Fibroblast of the conjunctiva (primary cell): ENCODE data around the gene PYGO2.
A peak's percentile ranks its signal among the peaks of the same experiment; 100 is the strongest.
"Not testable (repeated sequence)": the region's sequence is repeated elsewhere in the genome, so short reads cannot be mapped to it uniquely, and the experiment has no call there.

Experiments used
- DNase-seq: peaks from one replicate; pipeline ENCODE4 v3.0.0-alpha.2; 2010; ENCODE audit warnings: low read depth

The PYGO2 gene

GRCh38 chr1:154978360-154978759 lies 16.8 kb upstream of the PYGO2 start:
- DNase-seq: no peak

GRCh38 chr1:154977762-154978161 lies 16.2 kb upstream of the PYGO2 start:
- not testable (repeated sequence) for DNase-seq

GRCh38 chr1:154975409-154976059 lies 14.0 kb upstream of the PYGO2 start:
- no peak for DNase-seq

- peak; percentile 95 for DNase-seq
Measured at GRCh38 chr1:154974808-154975408, 13.3 kb upstream of the PYGO2 start.

- DNase-seq: peak; percentile 100
Measured at GRCh38 chr1:154974102-154974807, 12.7 kb upstream of the PYGO2 start, which contains the start of gene CKS1B. Gene CKS1B (plus strand): TSS chr1:154974681. CDS start chr1:154974746, 65 bp downstream.

- peak; percentile 96 for DNase-seq
Measured at GRCh38 chr1:154973344-154974101, 11.9 kb upstream of the PYGO2 start.

- DNase-seq: peak; percentile 84
Measured at GRCh38 chr1:154972517-154973343, 11.1 kb upstream of the PYGO2 start.

GRCh38 chr1:154972213-154972516 lies 10.6 kb upstream of the PYGO2 start:
- DNase-seq: no peak

GRCh38 chr1:154971341-154971998 lies 9.9 kb upstream of the PYGO2 start:
- peak; percentile 31 for DNase-seq

GRCh38 chr1:154970631-154971340 lies 9.2 kb upstream of the PYGO2 start, which contains the start of gene SHC1:
Gene SHC1 (minus strand): TSS chr1:154970747. CDS start chr1:154970526, 221 bp downstream.
- DNase-seq: peak; percentile 91

- DNase-seq: no peak
Measured at GRCh38 chr1:154969860-154970452, 8.4 kb upstream of the PYGO2 start.

GRCh38 chr1:154969246-154969645 lies 7.7 kb upstream of the PYGO2 start:
- DNase-seq: no peak

- DNase-seq: no peak
Measured at GRCh38 chr1:154968731-154969130, 7.1 kb upstream of the PYGO2 start.

GRCh38 chr1:154967331-154967950 lies 5.9 kb upstream of the PYGO2 start:
- no peak for DNase-seq

GRCh38 chr1:154966111-154966510 lies 4.5 kb upstream of the PYGO2 start:
- DNase-seq: no peak

GRCh38 chr1:154964359-154964758 lies 2.8 kb upstream of the PYGO2 start:
- DNase-seq: no peak

- no peak for DNase-seq
Measured at GRCh38 chr1:154963643-154964042, 2.1 kb upstream of the PYGO2 start.

- no peak for DNase-seq
Measured at GRCh38 chr1:154962795-154963330, 1.3 kb upstream of the PYGO2 start.

GRCh38 chr1:154962156-154962749 lies 671 bp upstream of the PYGO2 start:
- DNase-seq: no peak
